Right ventricle myocardium superior (tissue), 1 donor: ENCODE data around the gene MAP3K5. TPM values are rescaled to one million over a fixed set of nuclear protein-coding genes. Genes with fewer than 3 reads are reported as not detected.
"Not testable (repeated sequence)": the region's sequence is repeated elsewhere in the genome, so short reads cannot be mapped to it uniquely, and the experiment has no call there.

Experiments used
- ATAC-seq: fragments of 200-7000 bp; cut with Tn5 transposase; one replicate; pipeline ENCODE4 v1.9.1; 2020; ENCODE audit warnings: mild to moderate bottlenecking; ENCODE audit not compliant: poor library complexity
- DNase-seq: peaks from one replicate; pipeline ENCODE4 v3.0.0-alpha.2; 2020
- intact Hi-C: fragments of 100-400 bp; cut with DNase I; formaldehyde crosslinking; loops from one replicate; pipeline ENCODE4 v1.11.2; 2022
- long read RNA-seq: library from polyadenylated mRNA; unstranded; transcript quantifications from one replicate; pipeline ENCODE4 v2.0.0, GENCODE V29; 2021
- total RNA-seq: library from RNA; stranded (reverse); fragmentation: NEBNext Ultra II Directional; extraction: Animal tissue kit (Norgen Biotek cat#: 25700); gene quantifications from one replicate; pipeline ENCODE4 v1.2.1, GENCODE V29; 2021
- donor health status: DM: no; HTN: yes; CAD: no; lungs with severe emphysema.

Gene MAP3K5, protein sequence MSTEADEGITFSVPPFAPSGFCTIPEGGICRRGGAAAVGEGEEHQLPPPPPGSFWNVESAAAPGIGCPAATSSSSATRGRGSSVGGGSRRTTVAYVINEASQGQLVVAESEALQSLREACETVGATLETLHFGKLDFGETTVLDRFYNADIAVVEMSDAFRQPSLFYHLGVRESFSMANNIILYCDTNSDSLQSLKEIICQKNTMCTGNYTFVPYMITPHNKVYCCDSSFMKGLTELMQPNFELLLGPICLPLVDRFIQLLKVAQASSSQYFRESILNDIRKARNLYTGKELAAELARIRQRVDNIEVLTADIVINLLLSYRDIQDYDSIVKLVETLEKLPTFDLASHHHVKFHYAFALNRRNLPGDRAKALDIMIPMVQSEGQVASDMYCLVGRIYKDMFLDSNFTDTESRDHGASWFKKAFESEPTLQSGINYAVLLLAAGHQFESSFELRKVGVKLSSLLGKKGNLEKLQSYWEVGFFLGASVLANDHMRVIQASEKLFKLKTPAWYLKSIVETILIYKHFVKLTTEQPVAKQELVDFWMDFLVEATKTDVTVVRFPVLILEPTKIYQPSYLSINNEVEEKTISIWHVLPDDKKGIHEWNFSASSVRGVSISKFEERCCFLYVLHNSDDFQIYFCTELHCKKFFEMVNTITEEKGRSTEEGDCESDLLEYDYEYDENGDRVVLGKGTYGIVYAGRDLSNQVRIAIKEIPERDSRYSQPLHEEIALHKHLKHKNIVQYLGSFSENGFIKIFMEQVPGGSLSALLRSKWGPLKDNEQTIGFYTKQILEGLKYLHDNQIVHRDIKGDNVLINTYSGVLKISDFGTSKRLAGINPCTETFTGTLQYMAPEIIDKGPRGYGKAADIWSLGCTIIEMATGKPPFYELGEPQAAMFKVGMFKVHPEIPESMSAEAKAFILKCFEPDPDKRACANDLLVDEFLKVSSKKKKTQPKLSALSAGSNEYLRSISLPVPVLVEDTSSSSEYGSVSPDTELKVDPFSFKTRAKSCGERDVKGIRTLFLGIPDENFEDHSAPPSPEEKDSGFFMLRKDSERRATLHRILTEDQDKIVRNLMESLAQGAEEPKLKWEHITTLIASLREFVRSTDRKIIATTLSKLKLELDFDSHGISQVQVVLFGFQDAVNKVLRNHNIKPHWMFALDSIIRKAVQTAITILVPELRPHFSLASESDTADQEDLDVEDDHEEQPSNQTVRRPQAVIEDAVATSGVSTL (N-terminal part only)
- 39.9 TPM for total RNA-seq
- long read RNA-seq, full-length matches to known transcripts: 25 of 47 reads
- long read RNA-seq, partial matches to known transcripts: 17 of 47 reads
- long read RNA-seq, other reads (novel, unspliced or antisense): 5 of 47 reads

- DNase-seq (peak; percentile 96), ATAC-seq (peak; percentile 92)
- intact Hi-C loops: loop anchor here (2.0 to 5.0 kb wide), 2 partner anchors 148 to 210 kb away; no protein-coding TSS in a partner anchor
Measured at GRCh38 chr6:136792410-136793262, at the start of gene MAP3K5. Gene MAP3K5, minus strand, starts transcription at chr6:136792477. Its CDS starts 320 bp downstream, at chr6:136792157.

DNA sequence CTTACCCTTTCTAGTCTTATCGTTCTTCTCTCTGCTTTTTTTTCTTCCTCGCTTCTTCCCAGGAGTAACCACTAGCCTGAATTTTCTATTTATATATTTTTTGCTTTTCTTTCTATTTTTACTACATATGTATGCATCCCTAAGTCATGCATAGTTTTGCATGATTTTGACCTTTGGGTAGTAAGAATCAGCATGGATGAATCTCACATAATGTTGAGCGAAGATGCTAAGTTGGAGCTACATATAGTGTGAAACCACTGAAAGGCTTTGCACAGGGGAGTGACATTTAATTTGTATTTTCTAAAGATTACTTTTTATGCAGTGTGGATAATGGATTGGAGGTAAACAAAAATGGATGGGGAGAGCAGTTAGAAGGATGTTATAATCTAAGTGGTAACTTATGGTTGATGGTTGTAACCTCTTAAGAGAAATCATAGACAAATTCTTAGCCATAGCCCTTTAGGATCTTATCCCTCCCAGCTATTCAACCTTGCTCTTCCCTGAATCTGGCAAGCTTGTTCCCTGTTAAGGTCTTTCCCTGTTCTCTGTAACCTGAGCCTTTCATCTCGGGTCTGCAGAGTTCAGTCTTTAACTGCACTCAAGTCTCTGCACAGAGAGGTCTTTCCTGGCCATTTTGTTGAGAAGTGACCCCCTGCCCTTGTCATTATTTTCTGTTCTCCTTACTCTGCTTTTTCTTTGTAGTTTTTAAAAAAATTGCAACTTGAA lies 48.2 kb upstream of the MAP3K5 start:
- ATAC-seq (no peak), DNase-seq (no peak)
- intact Hi-C loops: loop anchor here (10.0 kb wide), 1 partner anchor 174 kb away; no protein-coding TSS in a partner anchor

DNA sequence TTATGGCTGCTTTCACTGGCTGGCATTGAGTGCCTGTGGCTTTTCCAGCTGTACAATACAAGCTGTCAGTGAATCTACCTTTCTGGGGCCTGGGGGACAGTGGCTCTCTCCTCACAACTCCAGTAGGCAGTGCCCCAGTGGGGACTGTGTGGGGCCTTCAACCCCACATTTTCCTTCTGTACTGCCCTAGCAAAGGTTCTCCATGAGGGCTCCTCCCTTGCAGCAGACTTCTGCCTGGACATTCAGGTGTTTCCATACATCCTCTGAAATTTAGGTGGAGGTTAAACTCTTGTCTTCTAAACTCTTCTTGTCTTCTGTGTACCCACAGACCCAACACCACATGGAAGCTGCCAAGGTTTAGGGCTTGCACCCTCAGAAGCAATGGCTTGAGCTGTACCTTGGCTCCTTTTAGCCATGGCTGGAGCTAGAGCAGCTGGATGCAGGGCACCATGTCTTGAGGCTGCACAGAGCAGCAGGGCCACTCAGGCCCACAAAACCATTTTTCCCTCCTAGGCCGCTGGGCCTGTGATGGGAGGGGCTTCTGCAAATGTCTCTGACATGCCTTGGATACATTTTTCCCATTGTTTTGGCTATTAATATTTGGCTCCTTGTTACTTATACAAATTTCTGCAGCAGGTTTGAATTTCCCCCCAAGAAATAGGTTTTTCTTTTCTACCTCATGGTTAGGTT lies 39.7 kb upstream of the MAP3K5 start:
- DNase-seq (no peak), ATAC-seq (no peak)
- intact Hi-C loops: no loop called here

DNA sequence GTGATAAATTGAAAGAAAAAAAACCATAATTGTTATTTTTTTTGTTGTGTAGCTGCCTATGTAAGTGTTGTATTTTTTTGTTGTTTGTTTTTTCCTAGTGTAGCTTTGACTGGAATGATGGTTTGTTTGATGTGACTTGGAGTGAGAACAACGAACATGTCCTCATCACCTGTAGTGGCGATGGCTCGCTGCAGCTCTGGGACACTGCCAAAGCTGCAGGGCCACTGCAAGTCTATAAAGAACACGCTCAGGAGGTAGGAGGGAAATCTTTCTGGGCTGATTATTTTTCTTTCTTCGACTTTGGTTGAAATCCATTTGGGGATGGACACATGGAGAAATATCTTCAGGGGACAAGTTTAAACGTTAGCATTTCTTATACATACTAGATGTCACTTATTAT lies 33.9 kb upstream of the MAP3K5 start:
- ATAC-seq: no peak
- DNase-seq: peak; percentile 69
- intact Hi-C loops: no loop called here

- no peak for DNase-seq
- no peak for ATAC-seq
- intact Hi-C loops: no loop called here
Measured at GRCh38 chr6:136823128-136823660, 30.9 kb upstream of the MAP3K5 start.

DNA sequence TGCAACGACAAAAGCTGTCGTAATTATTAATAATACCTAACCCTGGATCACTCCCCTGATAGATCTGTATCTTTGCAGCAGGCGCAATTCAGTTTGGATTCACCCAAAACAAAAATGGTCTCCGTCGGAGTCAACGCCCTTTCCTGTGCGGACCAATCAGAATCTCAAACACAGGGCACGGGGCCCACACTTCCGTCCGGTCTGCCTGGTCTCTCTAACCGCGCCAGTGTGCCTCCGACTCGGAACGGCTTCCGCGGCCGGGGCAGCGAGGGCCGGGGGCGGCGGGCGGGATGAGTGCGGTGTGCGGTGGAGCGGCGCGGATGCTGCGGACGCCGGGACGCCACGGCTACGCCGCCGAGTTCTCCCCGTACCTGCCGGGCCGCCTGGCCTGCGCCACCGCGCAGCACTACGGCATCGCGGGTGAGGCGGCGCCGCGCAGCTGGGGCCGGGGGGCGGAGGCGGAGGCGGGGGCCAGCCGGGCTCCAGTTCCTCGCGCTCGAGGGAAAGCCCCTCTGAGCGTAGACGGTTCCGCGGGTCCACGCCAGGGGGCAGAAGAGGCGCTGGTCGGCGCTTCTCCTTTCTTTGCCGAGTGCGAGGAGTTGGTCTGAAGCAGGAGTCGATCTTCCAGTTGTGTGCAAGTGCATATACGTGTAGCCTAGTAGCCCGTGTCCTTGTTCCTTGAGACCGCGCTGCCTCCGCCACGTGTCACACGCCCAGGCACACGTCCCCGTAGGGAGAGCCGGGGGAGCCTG lies 30.3 kb upstream of the MAP3K5 start, which contains the start of gene PEX7:
Gene PEX7, plus strand, starts transcription at position 217 of the 752 bp plus-strand sequence. Its CDS starts 74 bp downstream, at position 291.
- intact Hi-C loops: no loop called here
- ATAC-seq (peak; percentile 95), DNase-seq (peak; percentile 94)

GRCh38 chr6:136822046-136822375 lies 29.7 kb upstream of the MAP3K5 start:
- ATAC-seq: peak; percentile 0
- peak; percentile 52 for DNase-seq
- intact Hi-C loops: no loop called here

DNA sequence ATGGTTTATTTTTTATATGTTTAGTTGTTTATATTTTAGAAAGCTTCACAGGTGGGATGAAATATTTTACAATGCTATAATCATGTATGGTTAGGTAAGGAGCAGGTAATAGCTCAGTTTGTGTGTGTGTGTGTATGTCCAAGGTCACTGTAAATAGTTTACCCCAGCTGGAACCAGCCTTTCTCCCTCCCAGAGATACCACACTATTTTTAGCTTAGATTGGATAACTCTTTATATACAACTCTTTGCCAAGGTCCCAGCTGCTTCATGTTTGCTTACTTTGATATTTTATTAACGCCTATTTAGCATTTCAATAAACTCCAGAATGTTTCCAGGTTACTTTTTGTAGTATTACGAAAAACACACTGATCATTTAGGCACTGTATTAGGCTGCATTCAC lies 28.3 kb upstream of the MAP3K5 start:
- intact Hi-C loops: no loop called here
- peak; percentile 49 for ATAC-seq
- no peak for DNase-seq

- ATAC-seq (no peak), DNase-seq (no peak)
- intact Hi-C loops: no loop called here
Measured at GRCh38 chr6:136816656-136817055, 24.4 kb upstream of the MAP3K5 start.

- ATAC-seq, DNase-seq, intact Hi-C loops: not testable (repeated sequence)
Measured at GRCh38 chr6:136815608-136816007, 23.3 kb upstream of the MAP3K5 start.

DNA sequence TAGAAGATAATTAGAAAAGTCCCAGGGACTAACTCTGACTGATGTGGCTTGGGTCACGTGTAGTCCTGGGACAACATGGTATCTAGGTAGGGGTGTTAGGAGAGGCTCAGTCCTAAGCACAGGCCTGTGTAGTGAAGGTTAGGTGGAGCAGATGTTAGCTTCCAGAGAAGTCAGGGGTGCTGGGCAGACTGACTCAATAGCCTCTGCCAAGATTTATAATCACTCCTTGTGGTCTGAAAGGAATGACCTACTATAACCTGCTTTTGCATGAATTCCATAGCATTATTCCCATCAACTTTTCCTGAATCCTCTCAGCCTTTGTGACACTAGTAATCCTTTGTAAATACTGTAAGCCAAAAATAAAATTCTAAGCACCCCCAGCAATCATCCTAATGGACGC lies 19.9 kb upstream of the MAP3K5 start:
- intact Hi-C loops: no loop called here
- no peak for DNase-seq
- ATAC-seq: no peak

DNA sequence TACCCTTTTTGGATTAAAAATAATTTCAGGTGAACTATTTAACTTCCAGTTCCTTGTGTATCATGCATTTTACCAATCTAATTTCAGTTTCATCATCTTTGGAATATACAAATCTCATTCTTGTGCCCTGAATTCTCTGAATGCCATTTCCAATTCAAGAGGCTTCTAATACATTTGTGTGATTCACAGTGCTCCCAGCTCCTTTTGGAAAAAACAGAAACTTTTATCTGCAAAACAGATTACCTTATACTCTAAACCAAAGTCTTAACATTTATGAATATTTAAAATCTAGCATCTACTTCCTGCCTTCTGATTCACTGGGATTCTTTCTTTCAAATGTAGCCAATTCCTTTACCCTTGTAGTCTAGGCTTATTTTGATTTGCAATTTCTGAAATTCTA lies 19.0 kb upstream of the MAP3K5 start:
- DNase-seq (no peak), ATAC-seq (no peak)
- intact Hi-C loops: no loop called here

- ATAC-seq: no peak
- intact Hi-C loops: no loop called here
- no peak for DNase-seq
Measured at GRCh38 chr6:136809091-136809860, 17.0 kb upstream of the MAP3K5 start.

DNA sequence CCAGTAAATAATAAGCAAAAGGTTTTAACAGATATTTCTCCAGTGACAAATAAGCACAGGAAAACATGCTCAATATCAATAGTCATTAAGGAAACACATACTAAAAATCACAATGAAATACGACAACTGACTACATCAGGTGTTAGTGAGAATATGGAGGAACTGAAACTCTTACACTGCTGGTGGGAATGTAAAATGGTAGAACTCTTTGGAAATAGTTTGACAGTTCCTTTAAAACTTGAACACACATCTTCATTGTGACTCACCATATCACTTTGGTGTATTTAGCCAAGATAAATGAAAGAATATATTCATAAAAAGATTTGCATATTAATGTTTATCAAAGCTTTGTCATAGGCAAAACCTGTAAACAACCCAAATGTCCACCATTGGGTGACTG lies 11.3 kb upstream of the MAP3K5 start:
- no peak for DNase-seq
- intact Hi-C loops: no loop called here
- no peak for ATAC-seq

DNA sequence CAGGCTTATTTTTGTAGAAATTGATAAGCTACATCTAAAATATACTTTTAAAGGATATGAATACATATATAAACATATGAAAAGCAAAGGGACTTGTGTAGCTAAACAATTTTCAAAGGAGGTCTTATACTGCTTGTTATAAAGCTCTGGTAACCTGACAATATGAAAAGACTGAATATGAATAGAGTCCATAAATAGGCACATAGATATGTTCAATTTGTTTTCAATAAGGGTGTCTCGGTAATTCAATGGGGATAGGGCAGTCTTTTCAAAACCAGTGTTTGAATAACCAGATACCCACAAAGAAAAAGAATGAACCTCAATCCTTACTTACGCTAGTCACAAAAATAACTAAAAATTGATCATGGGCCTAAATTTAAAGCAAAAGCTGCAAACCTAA lies 9.3 kb upstream of the MAP3K5 start:
- ATAC-seq (no peak), DNase-seq (no peak)
- intact Hi-C loops: no loop called here
